B cell (primary cell): Measurements from ENCODE around the gene PIK3CB. TPM values are rescaled to one million over a fixed set of nuclear protein-coding genes. Genes with fewer than 3 reads are reported as not detected.

Experiments
- ATAC-seq: fragments of 200-7000 bp; cut with Tn5 transposase; one replicate; pipeline ENCODE4 v1.10.0; 2021; ENCODE audit warnings: low read depth, mild to moderate bottlenecking, moderate number of reproducible peaks, moderate library complexity
- CTCF ChIA-PET: fragments of 350-600 bp; sonication (Branson Sonifier 250); formaldehyde crosslinking; loops from one replicate; lab custom pipeline; 2021; ENCODE audit warnings: antibody characterized with exemption, inconsistent platforms; lab: Charles Lee
- POLR2A ChIA-PET: fragments of 350-600 bp; sonication (Branson Sonifier 250); formaldehyde crosslinking; loops from one replicate; lab custom pipeline; 2021; ENCODE audit warnings: antibody characterized with exemption; lab: Charles Lee
- DNase-seq: peaks from one replicate; pipeline ENCODE4 v3.0.0; 2013
- H2AFZ ChIP-seq: 2 replicates; pipeline ENCODE4 v1.6.1; 2012; ENCODE audit warnings: mild to moderate bottlenecking, low read depth, low read length; ENCODE audit not compliant: insufficient read depth, poor library complexity, severe bottlenecking
- H3K27ac ChIP-seq, 2 donors: 1 replicate in 1 of 2; 2 replicates in 1 of 2; pipeline ENCODE4 v1.5.1; 2012 to 2013; ENCODE audit warnings: low read length in 2 of 2, mild to moderate bottlenecking in 2 of 2, moderate library complexity in 1 of 2
- H3K27me3 ChIP-seq, 4 experiments: fragments of 200-600 bp in 1 of 4; sonication (generic) in 1 of 4; replicated peaks in 1 of 4; 1 replicate in 2 of 4; 2 replicates in 2 of 4; pipeline versions ENCODE4 v1.6.1 to v1.7.0; 2013 to 2016; ENCODE audit warnings: low read length in 3 of 4, mild to moderate bottlenecking in 2 of 4, mixed read lengths in 1 of 4, moderate library complexity in 1 of 4; ENCODE audit not compliant: insufficient read depth in 4 of 4, control insufficient read depth in 3 of 4; ENCODE audit errors: control extremely low read depth in 1 of 4
- H3K36me3 ChIP-seq, 2 experiments: replicated peaks in 1 of 2; 1 replicate in 1 of 2; 2 replicates in 1 of 2; pipeline versions ENCODE4 v1.6.1 to v1.7.1; 2013; ENCODE audit warnings: low read length in 1 of 2; ENCODE audit not compliant: insufficient read depth in 2 of 2, control insufficient read depth in 1 of 2; ENCODE audit errors: control extremely low read depth in 1 of 2, extremely low read depth in 1 of 2
- H3K4me1 ChIP-seq, 2 donors: fragments of 200-600 bp in 1 of 2; sonication (generic) in 1 of 2; 1 replicate in 1 of 2; 2 replicates in 1 of 2; pipeline versions ENCODE4 v1.5.1 to v1.6.1; 2013 to 2017; ENCODE audit warnings: low read length in 2 of 2; ENCODE audit not compliant: control insufficient read depth in 2 of 2, insufficient read depth in 2 of 2
- H3K4me2 ChIP-seq: replicated peaks from 2 replicates; pipeline ENCODE3; 2012; ENCODE audit warnings: mild to moderate bottlenecking, low read depth, low read length; ENCODE audit not compliant: poor library complexity, severe bottlenecking
- H3K4me3 ChIP-seq, 5 experiments: fragments of 200-600 bp in 1 of 5; sonication (generic) in 1 of 5; 1 replicate in 3 of 5; 2 replicates in 2 of 5; pipeline versions ENCODE4 v1.5.1 to v1.7.0; 2011 to 2016; ENCODE audit warnings: low read length in 4 of 5, mild to moderate bottlenecking in 4 of 5, low read depth in 2 of 5, control low read depth in 1 of 5, moderate library complexity in 1 of 5; ENCODE audit not compliant: insufficient read depth in 1 of 5; ENCODE audit errors: control extremely low read depth in 1 of 5, extremely low read depth in 1 of 5
- H3K79me2 ChIP-seq: fragments of 200-600 bp; sonication (generic); one replicate; pipeline ENCODE4 v1.6.0; 2016; ENCODE audit warnings: low read length; ENCODE audit not compliant: control insufficient read depth, insufficient read depth
- H3K9ac ChIP-seq: fragments of 200-600 bp; sonication (generic); 2 replicates; pipeline ENCODE4 v1.6.1; 2017; ENCODE audit warnings: mild to moderate bottlenecking, low read length, moderate library complexity
- H3K9me3 ChIP-seq, 3 donors: one replicate each; pipeline versions ENCODE4 v1.6.1 to v1.7.1; 2013; ENCODE audit warnings: low read length in 2 of 3; ENCODE audit not compliant: control insufficient read depth in 2 of 3, insufficient read depth in 1 of 3; ENCODE audit errors: control extremely low read depth in 1 of 3
- H4K20me1 ChIP-seq: 2 replicates; pipeline ENCODE4 v1.6.0; 2012; ENCODE audit warnings: mild to moderate bottlenecking, low read length; ENCODE audit not compliant: insufficient read depth, control insufficient read depth, poor library complexity, severe bottlenecking
- H3K27ac Mint-ChIP-seq: one replicate; pipeline ENCODE4 v1.8.0; 2021; ENCODE audit warnings: mixed read lengths
- H3K27me3 Mint-ChIP-seq: one replicate; pipeline ENCODE4 v1.8.0; 2021; ENCODE audit warnings: mixed read lengths
- H3K4me1 Mint-ChIP-seq: one replicate; pipeline ENCODE4 v1.8.0; 2021; ENCODE audit warnings: mixed read lengths
- H3K4me3 Mint-ChIP-seq: one replicate; pipeline ENCODE4 v1.8.0; 2021; ENCODE audit warnings: mixed read lengths
- H3K9me3 Mint-ChIP-seq: one replicate; pipeline ENCODE4 v1.8.0; 2022; ENCODE audit warnings: mixed read lengths; ENCODE audit not compliant: insufficient read depth
- EZH2 ChIP-seq: IDR thresholded peaks from 2 replicates; pipeline ENCODE4 v1.6.1; 2012; ENCODE audit warnings: borderline replicate concordance, low read depth, mild to moderate bottlenecking, moderate library complexity, low read length; ENCODE audit not compliant: insufficient read depth, poor library complexity, severe bottlenecking
- WGBS: methylation state at CpG from one replicate; pipeline ENCODE4 v1.1.5; 2013; ENCODE audit warnings: missing lambda C conversion rate; ENCODE audit not compliant: insufficient coverage; 5-methylcytosine and 5-hydroxymethylcytosine counted together
- intact Hi-C: fragments of 100-400 bp; cut with micrococcal nuclease; formaldehyde crosslinking; loops from one replicate; pipeline ENCODE4 v1.10.0; 2022
- polyA plus RNA-seq: library from polyadenylated mRNA; depleted of rRNA; stranded (reverse); fragments of >200 nt; gene quantifications from 2 replicates; pipeline ENCODE4 v1.2.3, GENCODE V29; 2012
- total RNA-seq, 2 donors: library from RNA; stranded (reverse); fragments of 120-200 nt in 1 of 2; gene quantifications; 1 replicate in 1 of 2; 2 replicates in 1 of 2; pipeline versions ENCODE4 v1.2.3 to v1.2.4, GENCODE V29; 2013 to 2022
- TF ChIP-seq, protein P1 (sequence below): fragments of 200-600 bp; IDR thresholded peaks from one replicate; pipeline ENCODE4 v1.8.0; 2022; ENCODE audit warnings: antibody characterized with exemption, mild to moderate bottlenecking

PIK3CB gene
- total and polyA plus RNA-seq, 2 donors (not counting 1 experiment from before 2014, with no cell fraction given) = 3.6 to 29.4 TPM

DNA sequence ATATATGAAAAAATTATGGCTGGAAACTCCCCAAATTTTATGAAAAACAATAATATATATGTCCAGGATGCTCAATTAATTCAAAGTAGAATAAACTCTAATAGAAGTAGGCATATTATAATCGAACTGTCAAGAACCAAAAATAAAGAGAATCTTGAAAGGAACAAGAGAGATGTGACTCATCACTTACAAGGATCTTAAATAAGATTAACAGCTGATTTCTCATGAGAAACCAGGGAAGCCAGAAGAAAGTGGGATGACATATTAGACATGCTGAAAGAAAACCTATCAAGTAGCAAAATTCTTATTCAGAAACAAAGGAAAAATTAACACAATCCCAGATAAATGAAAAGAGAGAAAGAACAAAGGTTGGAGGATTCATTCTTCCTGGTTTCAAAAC is 159.3 kb downstream of the PIK3CB start:
- Mint-ChIP-seq H3K4me3 (no peak overlapping the region), H3K27ac (no peak overlapping the region), H3K9me3 (no peaks in the 10 kb centered on the region), H3K4me1 (peaks cover 3% of the 10 kb centered on the region), H3K27me3 (no peaks in the 10 kb centered on the region)
- no peak overlapping the region for H3K27ac ChIP-seq
- H4K20me1 ChIP-seq = no peaks in the 10 kb centered on the region
- H3K9ac ChIP-seq = no peak overlapping the region
- H2AFZ ChIP-seq = no peak overlapping the region
- intact Hi-C loops = no loop called here
- ChIA-PET CTCF (no interaction called here), POLR2A (no interaction called here)
- H3K9me3 ChIP-seq = peaks cover 4 to 15% (median 13%) of the 10 kb centered on the region in 3 donors
- no peaks in the 10 kb centered on the region for H3K27me3 ChIP-seq
- H3K4me3 ChIP-seq = no peak overlapping the region
- no peak for DNase-seq
- no peak overlapping the region for H3K4me2 ChIP-seq
- peaks cover 5 to 8% of the 10 kb centered on the region in 2 experiments for H3K36me3 ChIP-seq
- TF ChIP-seq EZH2 = no peak
- TF ChIP-seq, protein P1, sequence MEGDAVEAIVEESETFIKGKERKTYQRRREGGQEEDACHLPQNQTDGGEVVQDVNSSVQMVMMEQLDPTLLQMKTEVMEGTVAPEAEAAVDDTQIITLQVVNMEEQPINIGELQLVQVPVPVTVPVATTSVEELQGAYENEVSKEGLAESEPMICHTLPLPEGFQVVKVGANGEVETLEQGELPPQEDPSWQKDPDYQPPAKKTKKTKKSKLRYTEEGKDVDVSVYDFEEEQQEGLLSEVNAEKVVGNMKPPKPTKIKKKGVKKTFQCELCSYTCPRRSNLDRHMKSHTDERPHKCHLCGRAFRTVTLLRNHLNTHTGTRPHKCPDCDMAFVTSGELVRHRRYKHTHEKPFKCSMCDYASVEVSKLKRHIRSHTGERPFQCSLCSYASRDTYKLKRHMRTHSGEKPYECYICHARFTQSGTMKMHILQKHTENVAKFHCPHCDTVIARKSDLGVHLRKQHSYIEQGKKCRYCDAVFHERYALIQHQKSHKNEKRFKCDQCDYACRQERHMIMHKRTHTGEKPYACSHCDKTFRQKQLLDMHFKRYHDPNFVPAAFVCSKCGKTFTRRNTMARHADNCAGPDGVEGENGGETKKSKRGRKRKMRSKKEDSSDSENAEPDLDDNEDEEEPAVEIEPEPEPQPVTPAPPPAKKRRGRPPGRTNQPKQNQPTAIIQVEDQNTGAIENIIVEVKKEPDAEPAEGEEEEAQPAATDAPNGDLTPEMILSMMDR = no peak
- no peak for ATAC-seq
- H3K79me2 ChIP-seq = no peaks in the 10 kb centered on the region
- WGBS = no CpG with 5 or more reads among the region's 1 CpG
- H3K4me1 ChIP-seq = no peaks in the 10 kb centered on the region

GRCh38 chr3:138673641-138674530 is 160.8 kb downstream of the PIK3CB start:
- no peak overlapping the region for H3K9ac ChIP-seq
- no peak for ATAC-seq
- no peak for DNase-seq
- no peak overlapping the region for H3K27ac ChIP-seq
- no peaks in the 10 kb centered on the region for H3K79me2 ChIP-seq
- peaks cover 4 to 13% (median 10%) of the 10 kb centered on the region in 3 donors for H3K9me3 ChIP-seq
- no peaks in the 10 kb centered on the region for H3K27me3 Mint-ChIP-seq
- H3K4me2 ChIP-seq = no peak overlapping the region
- POLR2A ChIA-PET = no interaction called here
- H2AFZ ChIP-seq = no peak overlapping the region
- no peaks in the 10 kb centered on the region for H3K27me3 ChIP-seq
- no peak overlapping the region for H3K4me3 Mint-ChIP-seq
- H3K27ac Mint-ChIP-seq = no peak overlapping the region
- H4K20me1 ChIP-seq = no peaks in the 10 kb centered on the region
- CTCF ChIA-PET = interaction anchor here (1.3 kb wide), 1 partner anchor 242 kb away, joined by 3 read pairs; no protein-coding TSS in a partner anchor
- H3K4me1 Mint-ChIP-seq = no peaks in the 10 kb centered on the region
- no peak overlapping the region for H3K4me3 ChIP-seq
- H3K4me1 ChIP-seq = no peaks in the 10 kb centered on the region
- intact Hi-C loops = no loop called here
- WGBS = 100% methylated on average over 1 of the region's 4 CpGs
- H3K36me3 ChIP-seq = peaks cover 5 to 9% of the 10 kb centered on the region in 2 experiments
- TF ChIP-seq, protein P1 = no peak
- TF ChIP-seq EZH2 = no peak
- H3K9me3 Mint-ChIP-seq = no peaks in the 10 kb centered on the region
